GM19193 (cell line): ENCODE measurements around the gene PIGT.

Experiments used
- POLR2A ChIP-seq: IDR thresholded peaks from 4 replicates; pipeline ENCODE4 v1.6.1; 2011; ENCODE audit not compliant: insufficient read depth, insufficient read length; ENCODE audit errors: extremely low read depth

Gene PIGT

GRCh38 chr20:45462711-45463509 lies 47.0 kb downstream of the PIGT start:
- no peak for TF ChIP-seq POLR2A

- no peak for TF ChIP-seq POLR2A
These were observed 47.8 kb downstream of the PIGT start for GRCh38 chr20:45463709-45464108.

- no peak for TF ChIP-seq POLR2A
These were observed 49.7 kb downstream of the PIGT start for GRCh38 chr20:45465491-45466266.

GRCh38 chr20:45467172-45467571 lies 51.2 kb downstream of the PIGT start:
- TF ChIP-seq POLR2A = no peak

- no peak for TF ChIP-seq POLR2A
These were observed 51.9 kb downstream of the PIGT start for GRCh38 chr20:45467861-45468260.

- no peak for TF ChIP-seq POLR2A
These were observed 53.7 kb downstream of the PIGT start, which contains the start of gene WFDC2 for GRCh38 chr20:45469336-45470261. TSS of gene WFDC2 (plus strand) at chr20:45469753. CDS start at chr20:45469782, 29 bp downstream.

GRCh38 chr20:45470262-45470931 lies 54.5 kb downstream of the PIGT start:
- peak; percentile 31 for TF ChIP-seq POLR2A

GRCh38 chr20:45470937-45471336 lies 55.0 kb downstream of the PIGT start:
- TF ChIP-seq POLR2A = no peak
